Tibial nerve (tissue), 3 donors: ENCODE data around the gene PITPNM2.

Experiments
- CTCF ChIP-seq, 5 experiments: fragments of 200-600 bp in 3 of 5; fragments of 450-650 bp in 2 of 5; sonication (generic) in 3 of 5; IDR thresholded peaks; one replicate each; pipeline ENCODE4 v1.5.1; 2016 to 2019; ENCODE audit warnings: antibody characterized with exemption in 5 of 5, mild to moderate bottlenecking in 3 of 5, moderate library complexity in 2 of 5
- POLR2A ChIP-seq, 2 donors: fragments of 450-650 bp; IDR thresholded peaks; one replicate each; pipeline ENCODE4 v1.6.1; 2017; ENCODE audit warnings: antibody characterized with exemption in 2 of 2, mild to moderate bottlenecking in 2 of 2, moderate library complexity in 2 of 2

DNA sequence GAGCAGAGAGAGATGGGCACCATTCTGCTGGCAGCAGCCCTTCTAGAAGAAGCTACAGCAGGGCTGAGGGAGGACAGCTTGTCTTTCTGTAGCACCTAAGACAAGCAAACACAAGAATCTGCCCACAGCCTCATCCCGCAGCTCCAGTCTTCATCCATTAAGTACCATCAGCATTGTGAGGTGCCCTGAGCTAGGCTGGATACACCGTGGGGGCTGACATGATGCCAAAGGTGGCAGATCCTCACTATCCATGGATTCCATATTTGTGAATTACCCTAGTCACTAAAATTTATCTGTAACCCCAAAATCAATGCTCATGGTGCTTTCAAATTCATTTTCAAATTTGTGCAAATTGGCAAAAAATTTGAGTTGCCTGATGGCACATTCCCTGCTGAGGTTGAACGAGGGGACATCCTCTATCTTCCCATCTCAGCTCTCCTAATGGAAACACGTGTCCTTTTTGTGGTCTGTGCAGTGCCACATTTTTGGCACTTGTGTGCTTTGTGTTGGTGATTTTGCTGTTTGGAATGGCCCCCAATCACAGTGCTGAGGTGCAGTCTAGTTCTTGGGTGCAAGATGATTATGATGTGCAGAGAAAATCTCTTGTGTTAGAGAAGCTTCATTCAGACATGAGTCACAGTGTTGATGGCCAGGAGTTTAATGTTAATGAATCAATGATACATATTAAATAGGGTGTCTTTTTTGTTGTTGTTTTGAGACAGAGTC lies 7.0 kb downstream of the PITPNM2 start:
- TF ChIP-seq CTCF (IDR thresholded peaks at IDR 0.05) (no peak), POLR2A (IDR thresholded peaks at IDR 0.05) (no peak)
